GM13977 (cell line): ENCODE measurements around the gene PAK2.
"Not testable (repeated sequence)": the region's sequence is repeated elsewhere in the genome, so short reads cannot be mapped to it uniquely, and the experiment has no call there.

ENCODE experiments used
- DNase-seq: peaks from one replicate; pipeline ENCODE4 v3.0.0; 2012; ENCODE audit warnings: low spot score
- CTCF ChIP-seq: IDR thresholded peaks from 2 replicates; pipeline ENCODE4 v1.5.1; 2012; ENCODE audit warnings: mild to moderate bottlenecking, control low read depth; ENCODE audit not compliant: insufficient read depth; ENCODE audit errors: extremely low read depth, missing control alignments
- in situ Hi-C: fragments of 300-500 bp; cut with MboI; formaldehyde crosslinking; loops from one replicate; pipeline ENCODE4 v1.12.0; 2022; ENCODE audit warnings: low sequenced_read_pairs, low pct_unique_long_range_greater_than_20kb, mixed read lengths, inconsistent platforms; ENCODE audit not compliant: unreplicated experiment

PAK2 gene

GRCh38 chr3:196842567-196843434 lies 103.1 kb downstream of the PAK2 start:
- in situ Hi-C loops: loop anchor here (25.0 kb wide), 1 partner anchor 344 kb away; no protein-coding TSS in a partner anchor
- TF ChIP-seq CTCF: peak; percentile 18
- DNase-seq: no peak

- no peak for DNase-seq
- in situ Hi-C loops: loop anchor here (25.0 kb wide), 1 partner anchor 344 kb away; no protein-coding TSS in a partner anchor
These were observed 103.9 kb downstream of the PAK2 start for GRCh38 chr3:196843435-196844110.

GRCh38 chr3:196844235-196845219 lies 104.9 kb downstream of the PAK2 start:
- not testable (repeated sequence) for DNase-seq
- in situ Hi-C loops: loop anchor here (25.0 kb wide), 1 partner anchor 343 kb away; no protein-coding TSS in a partner anchor

More at GRCh38 chr3:196843435-196844110, 103.9 kb downstream of the PAK2 start:
- TF ChIP-seq CTCF: no peak

- in situ Hi-C loops: loop anchor here (25.0 kb wide), 1 partner anchor 339 kb away; no protein-coding TSS in a partner anchor
- not testable (repeated sequence) for DNase-seq
These were observed 108.7 kb downstream of the PAK2 start for GRCh38 chr3:196848375-196848774.

GRCh38 chr3:196849180-196849741 lies 109.6 kb downstream of the PAK2 start:
- in situ Hi-C loops: loop anchor here (25.0 kb wide), 1 partner anchor 338 kb away; no protein-coding TSS in a partner anchor
- DNase-seq: no peak
- no peak for TF ChIP-seq CTCF

GRCh38 chr3:196863000-196863399 lies 123.3 kb downstream of the PAK2 start:
- DNase-seq, in situ Hi-C loops: not testable (repeated sequence)

GRCh38 chr3:196867155-196867506 lies 127.5 kb downstream of the PAK2 start:
- in situ Hi-C loops: no loop called here
- no peak for TF ChIP-seq CTCF
- no peak for DNase-seq
